IMR-90 (cell line): Measurements from ENCODE around the gene ANGPT4. TPM values are rescaled to one million over a fixed set of nuclear protein-coding genes. Genes with fewer than 3 reads are reported as not detected.

Source experiments
- ATAC-seq: fragments of 200-7000 bp; cut with Tn5 transposase; 2 replicates; pipeline ENCODE4 v1.9.1; 2020; ENCODE audit warnings: low read depth, mild to moderate bottlenecking, moderate library complexity
- BruUV-seq: library from RNA; stranded (reverse); fragments of 400-500 nt; replicated peaks from 2 replicates; lab custom pipeline; 2021; lab: Mats Ljungman, UMichigan
- CTCF ChIA-PET: fragments of 300-600 bp; formaldehyde crosslinking; extraction: SDS; loops from one replicate; lab custom pipeline; 2021; ENCODE audit warnings: antibody characterized with exemption; lab: Yijun Ruan, JAX
- POLR2A ChIA-PET: fragments of 300-600 bp; sonication (Branson Sonifier 250); formaldehyde crosslinking; loops from one replicate; lab custom pipeline; 2022; ENCODE audit warnings: antibody characterized with exemption; ENCODE audit not compliant: unreplicated experiment; lab: Charles Lee
- DNase-seq: peaks from one replicate; pipeline ENCODE4 v3.0.0; 2013
- H2AFZ ChIP-seq: replicated peaks from 2 replicates; pipeline ENCODE3; 2013; ENCODE audit warnings: low read length, mild to moderate bottlenecking; ENCODE audit not compliant: poor library complexity
- H2AK5ac ChIP-seq: 2 replicates; pipeline ENCODE4 v1.6.1; 2013; ENCODE audit warnings: low read depth, low read length, inconsistent platforms
- H2AK9ac ChIP-seq: replicated peaks from 2 replicates; pipeline ENCODE3; 2013; ENCODE audit warnings: mild to moderate bottlenecking, low read depth, low read length, moderate library complexity; ENCODE audit not compliant: poor library complexity
- H2BK120ac ChIP-seq: 2 replicates; pipeline ENCODE4 v1.6.1; 2013; ENCODE audit warnings: low read depth, low read length, inconsistent platforms
- H2BK15ac ChIP-seq: 3 replicates; pipeline ENCODE4 v1.6.1; 2013; ENCODE audit warnings: low read depth, low read length, inconsistent platforms
- H2BK20ac ChIP-seq: 2 replicates; pipeline ENCODE4 v1.6.1; 2013; ENCODE audit warnings: low read depth, mild to moderate bottlenecking, inconsistent platforms, low read length, moderate library complexity
- H2BK5ac ChIP-seq: 2 replicates; pipeline ENCODE4 v1.6.1; 2013; ENCODE audit warnings: mild to moderate bottlenecking, low read depth, low read length, inconsistent platforms; ENCODE audit not compliant: poor library complexity, severe bottlenecking
- H3K14ac ChIP-seq: replicated peaks from 2 replicates; pipeline ENCODE4 v1.6.1; 2013; ENCODE audit warnings: low read depth, low read length, inconsistent platforms
- H3K18ac ChIP-seq: 2 replicates; pipeline ENCODE4 v1.6.1; 2013; ENCODE audit warnings: low read depth, low read length, control low read depth
- H3K23ac ChIP-seq: 2 replicates; pipeline ENCODE4 v1.6.1; 2013; ENCODE audit warnings: low read depth, low read length, inconsistent platforms
- H3K27ac ChIP-seq: 2 replicates; pipeline ENCODE4 v1.5.1; 2013; ENCODE audit warnings: mild to moderate bottlenecking, control low read depth, low read length; ENCODE audit not compliant: insufficient read depth
- H3K27me3 ChIP-seq: 2 replicates; pipeline ENCODE4 v1.6.1; 2013; ENCODE audit warnings: low read length; ENCODE audit not compliant: control insufficient read depth, insufficient read depth
- H3K36me3 ChIP-seq: 2 replicates; pipeline ENCODE4 v1.6.1; 2013; ENCODE audit warnings: low read length, mixed read lengths; ENCODE audit not compliant: control insufficient read depth, insufficient read depth
- H3K4ac ChIP-seq: 2 replicates; pipeline ENCODE4 v1.6.1; 2013; ENCODE audit warnings: low read depth, low read length, inconsistent platforms
- H3K4me1 ChIP-seq: 2 replicates; pipeline ENCODE4 v1.6.1; 2013; ENCODE audit warnings: low read length, mixed read lengths; ENCODE audit not compliant: control insufficient read depth, insufficient read depth
- H3K4me2 ChIP-seq: 2 replicates; pipeline ENCODE4 v1.6.1; 2013; ENCODE audit warnings: low read depth, mild to moderate bottlenecking, control low read depth, low read length, moderate library complexity
- H3K4me3 ChIP-seq: 2 replicates; pipeline ENCODE4 v1.5.1; 2013; ENCODE audit warnings: low read depth, mild to moderate bottlenecking, control low read depth, low read length, moderate library complexity; ENCODE audit not compliant: insufficient read depth
- H3K56ac ChIP-seq: 2 replicates; pipeline ENCODE4 v1.6.1; 2013; ENCODE audit warnings: low read length, inconsistent platforms; ENCODE audit not compliant: insufficient read depth; ENCODE audit errors: extremely low read depth
- H3K79me1 ChIP-seq, 2 experiments: 2 replicates each; pipeline ENCODE4 v1.6.1; 2013; ENCODE audit warnings: low read length in 2 of 2, inconsistent platforms in 1 of 2, low read depth in 1 of 2
- H3K9ac ChIP-seq: 2 replicates; pipeline ENCODE4 v1.6.1; 2013; ENCODE audit warnings: low read depth, low read length, control low read depth
- H3K9me1 ChIP-seq: 2 replicates; pipeline ENCODE4 v1.6.1; 2013; ENCODE audit warnings: low read length, inconsistent platforms; ENCODE audit not compliant: insufficient read depth
- H3K9me3 ChIP-seq: 2 replicates; pipeline ENCODE4 v1.6.1; 2013; ENCODE audit warnings: low read length; ENCODE audit not compliant: control insufficient read depth, insufficient read depth
- H4K20me1 ChIP-seq: 2 replicates; pipeline ENCODE4 v1.6.1; 2013; ENCODE audit warnings: low read length, inconsistent platforms; ENCODE audit not compliant: insufficient read depth
- H4K5ac ChIP-seq: 2 replicates; pipeline ENCODE4 v1.6.1; 2013; ENCODE audit warnings: mild to moderate bottlenecking, low read depth, low read length, control low read depth
- H4K8ac ChIP-seq, 2 experiments: 2 replicates each; pipeline ENCODE4 v1.6.1; 2013; ENCODE audit warnings: low read depth in 2 of 2, low read length in 2 of 2, control low read depth in 1 of 2, inconsistent platforms in 1 of 2
- H4K91ac ChIP-seq: 2 replicates; pipeline ENCODE4 v1.6.1; 2013; ENCODE audit warnings: low read depth, low read length, inconsistent platforms; ENCODE audit not compliant: insufficient read depth
- BHLHE40 ChIP-seq: fragments of 150-350 bp; IDR thresholded peaks from 2 replicates; pipeline ENCODE4 v1.6.1; 2016; ENCODE audit warnings: mild to moderate bottlenecking, low read depth, low read length
- CEBPB ChIP-seq: IDR thresholded peaks from 2 replicates; pipeline ENCODE4 v1.6.1; 2012; ENCODE audit warnings: low read depth, low read length, improper control_type of control experiment
- CHD1 ChIP-seq: IDR thresholded peaks from 2 replicates; pipeline ENCODE4 v1.6.1; 2012; ENCODE audit warnings: low read depth, low read length, improper control_type of control experiment
- FOS ChIP-seq: fragments of 150-350 bp; IDR thresholded peaks from 2 replicates; pipeline ENCODE4 v1.6.1; 2016; ENCODE audit warnings: low read depth, low read length
- MAFK ChIP-seq: IDR thresholded peaks from 2 replicates; pipeline ENCODE4 v1.6.1; 2012; ENCODE audit warnings: low read depth, low read length, improper control_type of control experiment
- MAZ ChIP-seq: IDR thresholded peaks from 2 replicates; pipeline ENCODE4 v1.6.1; 2012; ENCODE audit warnings: low read depth, mild to moderate bottlenecking, low read length, improper control_type of control experiment, moderate library complexity, borderline replicate concordance
- MXI1 ChIP-seq: IDR thresholded peaks from 2 replicates; pipeline ENCODE4 v1.6.1; 2012; ENCODE audit warnings: low read depth, mild to moderate bottlenecking, low read length, moderate library complexity, borderline replicate concordance
- NFE2L2 ChIP-seq: fragments of 150-350 bp; IDR thresholded peaks from 2 replicates; pipeline ENCODE4 v1.6.1; 2016; ENCODE audit warnings: low read depth, mild to moderate bottlenecking, low read length
- POLR2A ChIP-seq: IDR thresholded peaks from 2 replicates; pipeline ENCODE4 v1.6.1; 2012; ENCODE audit warnings: mild to moderate bottlenecking, low read depth, low read length
- RAD21 ChIP-seq: IDR thresholded peaks from 2 replicates; pipeline ENCODE4 v1.6.1; 2012; ENCODE audit warnings: low read length, improper control_type of control experiment
- RCOR1 ChIP-seq: IDR thresholded peaks from 2 replicates; pipeline ENCODE4 v1.6.1; 2012; ENCODE audit warnings: mild to moderate bottlenecking, low read length, improper control_type of control experiment; ENCODE audit not compliant: insufficient replicate concordance
- RFX5 ChIP-seq: IDR thresholded peaks from 2 replicates; pipeline ENCODE4 v1.8.0; 2012; ENCODE audit warnings: low read depth, mild to moderate bottlenecking, low read length, moderate library complexity
- SMC3 ChIP-seq: fragments of 150-350 bp; IDR thresholded peaks from 2 replicates; pipeline ENCODE4 v1.6.1; 2016; ENCODE audit warnings: low read depth, mild to moderate bottlenecking, antibody characterized with exemption, low read length, moderate library complexity
- WGBS, 2 experiments: methylation state at CpG; one replicate each; pipeline versions ENCODE4 v1.1.5 to v1.1.7; 2013; ENCODE audit warnings: missing lambda C conversion rate in 2 of 2; ENCODE audit not compliant: insufficient read length in 1 of 2; ENCODE audit errors: extremely low coverage in 2 of 2; 5-methylcytosine and 5-hydroxymethylcytosine counted together
- dilution Hi-C: fragments of 300-500 bp; cut with HindIII; formaldehyde crosslinking; loops from one replicate; pipeline ENCODE4 v1.14.3; 2018; ENCODE audit warnings: low sequenced_read_pairs; ENCODE audit not compliant: unreplicated experiment
- in situ Hi-C: fragments of 300-500 bp; cut with MboI; formaldehyde crosslinking; loops from 3 replicates; pipeline ENCODE4 v1.14.3; 2019; ENCODE audit warnings: low sequenced_read_pairs, inconsistent platforms, mixed read lengths
- intact Hi-C: fragments of 100-400 bp; cut with micrococcal nuclease; formaldehyde crosslinking; loops from 2 replicates; pipeline ENCODE4 v1.10.0; 2022
- polyA plus RNA-seq, 3 experiments: library from polyadenylated mRNA; depleted of rRNA; stranded (reverse); fragments of >200 nt; gene quantifications; 2 replicates each; pipeline ENCODE4 v1.2.3, GENCODE V29; 2012; ENCODE audit warnings: low replicate concordance in 1 of 3
- total RNA-seq: library from RNA; depleted of rRNA; stranded (reverse); fragments of >200 nt; gene quantifications from 2 replicates; pipeline ENCODE4 v1.2.3, GENCODE V29; 2012
- TF ChIP-seq, protein P1 (sequence below): conservative IDR thresholded peaks from 2 replicates; pipeline ENCODE4 v1.5.1; 2012; ENCODE audit warnings: mild to moderate bottlenecking, low read depth, low read length, improper control_type of control experiment
- TF ChIP-seq, protein P2 (sequence below): fragments of 150-350 bp; IDR thresholded peaks from 2 replicates; pipeline ENCODE4 v1.6.1; 2017; ENCODE audit warnings: mild to moderate bottlenecking, antibody characterized with exemption, low read length, low read depth

The ANGPT4 gene
- total and polyA plus RNA-seq, 2 of the 4 experiments (the other 2 are of a cell fraction) = not detected

- ChIA-PET POLR2A (no interaction called here), CTCF (no interaction called here)
- H3K27ac ChIP-seq = no peak overlapping the region
- H2BK15ac ChIP-seq = no peak overlapping the region
- no CpG with 5 or more reads among the region's 4 CpGs for WGBS, 2 experiments
- no TSS peak for BruUV-seq
- H4K5ac ChIP-seq = no peak overlapping the region
- no peak overlapping the region for H3K23ac ChIP-seq
- H4K20me1 ChIP-seq = no peaks in the 10 kb centered on the region
- H4K91ac ChIP-seq = no peak overlapping the region
- no peaks in the 10 kb centered on the region for H3K9me1 ChIP-seq
- no peak overlapping the region for H2AFZ ChIP-seq
- H3K79me1 ChIP-seq = no peaks in the 10 kb centered on the region
- H3K4me3 ChIP-seq = no peak overlapping the region
- no peak overlapping the region for H2BK5ac ChIP-seq
- H3K9me3 ChIP-seq = no peaks in the 10 kb centered on the region
- no peak overlapping the region for H3K56ac ChIP-seq
- no peak overlapping the region for H2AK5ac ChIP-seq
- no peaks in the 10 kb centered on the region for H3K36me3 ChIP-seq
- no peak overlapping the region for H3K14ac ChIP-seq
- dilution Hi-C loops (no loop called here), intact Hi-C loops (no loop called here), in situ Hi-C loops (loop anchor here (10.0 kb wide), 1 partner anchor 290 kb away; the partner anchor contains the start of gene PSMF1)
- no peak overlapping the region for H3K9ac ChIP-seq
- H3K27me3 ChIP-seq = no peaks in the 10 kb centered on the region; the same call in 1 of the 2 replicates
- 0 out of 2 replicates have a peak, but pooled peaks cover 2% of the 10 kb centered on the region for H3K4me1 ChIP-seq
- H3K4ac ChIP-seq = no peak overlapping the region
- no peak overlapping the region for H4K8ac ChIP-seq
- no peak overlapping the region for H3K18ac ChIP-seq
- no peak overlapping the region for H2BK20ac ChIP-seq
- ATAC-seq (no peak), DNase-seq (no peak)
- no peak overlapping the region for H2AK9ac ChIP-seq
- H3K4me2 ChIP-seq = no peak overlapping the region
- H2BK120ac ChIP-seq = no peak overlapping the region
- TF ChIP-seq RFX5 (no peak), MAZ (no peak), RAD21 (no peak), MAFK (no peak), NFE2L2 (no peak), FOS (no peak), CEBPB (no peak), MXI1 (no peak), RCOR1 (no peak), CHD1 (no peak), POLR2A (no peak), BHLHE40 (no peak), SMC3 (no peak)
- TF ChIP-seq, protein P1, sequence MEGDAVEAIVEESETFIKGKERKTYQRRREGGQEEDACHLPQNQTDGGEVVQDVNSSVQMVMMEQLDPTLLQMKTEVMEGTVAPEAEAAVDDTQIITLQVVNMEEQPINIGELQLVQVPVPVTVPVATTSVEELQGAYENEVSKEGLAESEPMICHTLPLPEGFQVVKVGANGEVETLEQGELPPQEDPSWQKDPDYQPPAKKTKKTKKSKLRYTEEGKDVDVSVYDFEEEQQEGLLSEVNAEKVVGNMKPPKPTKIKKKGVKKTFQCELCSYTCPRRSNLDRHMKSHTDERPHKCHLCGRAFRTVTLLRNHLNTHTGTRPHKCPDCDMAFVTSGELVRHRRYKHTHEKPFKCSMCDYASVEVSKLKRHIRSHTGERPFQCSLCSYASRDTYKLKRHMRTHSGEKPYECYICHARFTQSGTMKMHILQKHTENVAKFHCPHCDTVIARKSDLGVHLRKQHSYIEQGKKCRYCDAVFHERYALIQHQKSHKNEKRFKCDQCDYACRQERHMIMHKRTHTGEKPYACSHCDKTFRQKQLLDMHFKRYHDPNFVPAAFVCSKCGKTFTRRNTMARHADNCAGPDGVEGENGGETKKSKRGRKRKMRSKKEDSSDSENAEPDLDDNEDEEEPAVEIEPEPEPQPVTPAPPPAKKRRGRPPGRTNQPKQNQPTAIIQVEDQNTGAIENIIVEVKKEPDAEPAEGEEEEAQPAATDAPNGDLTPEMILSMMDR = no peak
- TF ChIP-seq, protein P2, sequence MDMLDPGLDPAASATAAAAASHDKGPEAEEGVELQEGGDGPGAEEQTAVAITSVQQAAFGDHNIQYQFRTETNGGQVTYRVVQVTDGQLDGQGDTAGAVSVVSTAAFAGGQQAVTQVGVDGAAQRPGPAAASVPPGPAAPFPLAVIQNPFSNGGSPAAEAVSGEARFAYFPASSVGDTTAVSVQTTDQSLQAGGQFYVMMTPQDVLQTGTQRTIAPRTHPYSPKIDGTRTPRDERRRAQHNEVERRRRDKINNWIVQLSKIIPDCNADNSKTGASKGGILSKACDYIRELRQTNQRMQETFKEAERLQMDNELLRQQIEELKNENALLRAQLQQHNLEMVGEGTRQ = no peak
These were observed 91.2 kb downstream of the ANGPT4 start for GRCh38 chr20:824916-825315.
